Endothelial cell of umbilical vein (primary cell): ENCODE data around the gene EPB41L2. TPM values are rescaled to one million over a fixed set of nuclear protein-coding genes. Genes with fewer than 3 reads are reported as not detected.

Experiments
- BruUV-seq: library from RNA; stranded (reverse); fragments of 400-500 nt; replicated peaks from 2 replicates; lab custom pipeline; 2021; lab: Mats Ljungman, UMichigan
- CTCF ChIA-PET: fragments of 300-600, 350-600 bp; sonication (Branson Sonifier 250); formaldehyde crosslinking; loops from one replicate; lab custom pipeline; 2021; ENCODE audit warnings: antibody characterized with exemption, inconsistent platforms; lab: Charles Lee
- POLR2A ChIA-PET: fragments of 300-600, 350-600 bp; sonication (Branson Sonifier 250); formaldehyde crosslinking; loops from one replicate; lab custom pipeline; 2021; ENCODE audit warnings: antibody characterized with exemption, inconsistent platforms; lab: Charles Lee
- DNase-seq: peaks from one replicate; pipeline ENCODE4 v3.0.0-alpha.2; 2011; ENCODE audit warnings: low read depth, low spot score
- FAIRE-seq: peaks from 2 replicates; lab custom pipeline; 2011; peaks lifted over from hg19 to GRCh38; lab: Jason Lieb, UNC
- H2AFZ ChIP-seq: 2 replicates; pipeline ENCODE4 v1.6.0; 2012; ENCODE audit warnings: low read depth, low read length, control low read depth, inconsistent platforms
- H3K27ac ChIP-seq: 2 replicates; pipeline ENCODE4 v1.5.1; 2011; ENCODE audit warnings: low read depth, mild to moderate bottlenecking, control low read depth, low read length, moderate library complexity; ENCODE audit not compliant: insufficient read depth
- H3K27me3 ChIP-seq, 2 experiments: 2 replicates each; pipeline versions ENCODE4 v1.6.0 to v1.6.1; 2011; ENCODE audit warnings: low read length in 2 of 2, mixed read lengths in 1 of 2; ENCODE audit not compliant: control insufficient read depth in 2 of 2, insufficient read depth in 2 of 2
- H3K36me3 ChIP-seq, 2 experiments: 2 replicates in 1 of 2; 3 replicates in 1 of 2; pipeline ENCODE4 v1.5.1; 2011; ENCODE audit warnings: low read length in 2 of 2, mild to moderate bottlenecking in 1 of 2, moderate library complexity in 1 of 2; ENCODE audit not compliant: control insufficient read depth in 2 of 2, insufficient read depth in 2 of 2; ENCODE audit errors: extremely low read depth in 1 of 2
- H3K4me1 ChIP-seq: 3 replicates; pipeline ENCODE4 v1.5.1; 2011; ENCODE audit warnings: mild to moderate bottlenecking, low read length; ENCODE audit not compliant: control insufficient read depth, insufficient read depth; ENCODE audit errors: extremely low read depth
- H3K4me2 ChIP-seq: 2 replicates; pipeline ENCODE4 v1.6.1; 2011; ENCODE audit warnings: low read length, control low read depth, mixed read lengths; ENCODE audit not compliant: insufficient read depth
- H3K4me3 ChIP-seq, 3 experiments: fragments of 200-600 bp in 1 of 3; sonication (generic), shearing (Covaris generic) in 1 of 3; replicated peaks in 1 of 3; 2 replicates each; pipeline ENCODE4 v1.5.1; 2011 to 2016; ENCODE audit warnings: control low read depth in 3 of 3, low read length in 3 of 3, mild to moderate bottlenecking in 2 of 3, inconsistent platforms in 1 of 3, low read depth in 1 of 3, moderate library complexity in 1 of 3; ENCODE audit not compliant: insufficient read depth in 1 of 3
- H3K79me2 ChIP-seq: 2 replicates; pipeline ENCODE4 v1.6.0; 2012; ENCODE audit warnings: low read length, inconsistent platforms; ENCODE audit not compliant: control insufficient read depth, insufficient read depth
- H3K9ac ChIP-seq: replicated peaks from 2 replicates; pipeline ENCODE3; 2011; ENCODE audit warnings: low read length, control low read depth; ENCODE audit not compliant: insufficient read depth; ENCODE audit errors: extremely low read depth
- H3K9me1 ChIP-seq: replicated peaks from 3 replicates; pipeline ENCODE4 v1.6.0; 2011; ENCODE audit warnings: mild to moderate bottlenecking, low read length; ENCODE audit not compliant: control insufficient read depth, insufficient read depth; ENCODE audit errors: extremely low read depth
- H3K9me3 ChIP-seq: replicated peaks from 2 replicates; pipeline ENCODE4 v1.5.1; 2012; ENCODE audit warnings: low read length, inconsistent platforms; ENCODE audit not compliant: control insufficient read depth, insufficient read depth
- H4K20me1 ChIP-seq: replicated peaks from 2 replicates; pipeline ENCODE3; 2011; ENCODE audit warnings: mild to moderate bottlenecking, low read length; ENCODE audit not compliant: control insufficient read depth, insufficient read depth; ENCODE audit errors: extremely low read depth
- EZH2 ChIP-seq: IDR thresholded peaks from 2 replicates; pipeline ENCODE4 v1.6.1; 2012; ENCODE audit warnings: borderline replicate concordance, low read depth, mild to moderate bottlenecking, moderate library complexity, low read length, inconsistent platforms; ENCODE audit not compliant: severe bottlenecking
- FOS ChIP-seq: IDR thresholded peaks from 2 replicates; pipeline ENCODE4 v1.6.1; 2011; ENCODE audit warnings: mild to moderate bottlenecking, low read length, moderate library complexity, borderline replicate concordance; ENCODE audit not compliant: insufficient read depth
- GATA2 ChIP-seq: IDR thresholded peaks from 2 replicates; pipeline ENCODE4 v1.7.0; 2011; ENCODE audit warnings: low read depth, mild to moderate bottlenecking, moderate library complexity, mixed read lengths, low read length; ENCODE audit not compliant: insufficient read length, insufficient read depth
- JUN ChIP-seq: IDR thresholded peaks from 2 replicates; pipeline ENCODE4 v1.6.1; 2011; ENCODE audit warnings: borderline replicate concordance, low read depth; ENCODE audit not compliant: insufficient read length, insufficient read depth
- MYC ChIP-seq: IDR thresholded peaks from one replicate; pipeline ENCODE4 v1.6.1; 2011; ENCODE audit warnings: mild to moderate bottlenecking, low read depth, low read length
- POLR2A ChIP-seq: IDR thresholded peaks from 2 replicates; pipeline ENCODE4 v1.6.1; 2012; ENCODE audit warnings: low read depth, mild to moderate bottlenecking, control low read depth, low read length
- POLR2AphosphoS5 ChIP-seq: IDR thresholded peaks from 2 replicates; pipeline ENCODE4 v1.6.1; 2012; ENCODE audit warnings: low read depth, mild to moderate bottlenecking, control low read depth, low read length, moderate library complexity; ENCODE audit not compliant: insufficient read depth
- dilution Hi-C: fragments of 300-500 bp; cut with MboI; formaldehyde crosslinking; loops from one replicate; pipeline ENCODE4 v1.15.0; 2019; ENCODE audit warnings: low sequenced_read_pairs; ENCODE audit not compliant: extremely low pct_ligation_motif_present
- intact Hi-C: fragments of 100-400 bp; cut with micrococcal nuclease; formaldehyde crosslinking; loops from one replicate; pipeline ENCODE4 v1.10.0; 2022
- polyA plus RNA-seq, 4 experiments: library from polyadenylated mRNA; depleted of rRNA in 3 of 4; stranded (reverse) in 3 of 4; unstranded in 1 of 4; fragments of >200 nt; gene quantifications; 2 replicates each; pipeline versions ENCODE4 v1.2.1 to v1.2.3, GENCODE V29; 2011 to 2012; ENCODE audit warnings: missing spikeins in 1 of 4
- total RNA-seq: library from RNA; stranded (reverse); gene quantifications from 2 replicates; pipeline ENCODE4 v1.2.3, GENCODE V29; 2021
- TF ChIP-seq, protein P1 (sequence below), 2 donors: IDR thresholded peaks; 1 replicate in 1 of 2; 2 replicates in 1 of 2; pipeline ENCODE4 v1.5.1; 2011; ENCODE audit warnings: low read length in 2 of 2, mild to moderate bottlenecking in 2 of 2, moderate library complexity in 2 of 2, control low read depth in 1 of 2, inconsistent platforms in 1 of 2, low read depth in 1 of 2; ENCODE audit not compliant: insufficient read depth in 1 of 2; ENCODE audit errors: extremely low read depth in 1 of 2
- TF ChIP-seq, protein P2 (sequence below): IDR thresholded peaks from 2 replicates; pipeline ENCODE4 v1.6.1; 2011; ENCODE audit not compliant: insufficient read depth, insufficient read length

EPB41L2 gene
- total and polyA plus RNA-seq, 2 donors (not counting 3 experiments of a cell fraction or from before 2014, with no cell fraction given), result 26.5 to 87.7 TPM

DNA sequence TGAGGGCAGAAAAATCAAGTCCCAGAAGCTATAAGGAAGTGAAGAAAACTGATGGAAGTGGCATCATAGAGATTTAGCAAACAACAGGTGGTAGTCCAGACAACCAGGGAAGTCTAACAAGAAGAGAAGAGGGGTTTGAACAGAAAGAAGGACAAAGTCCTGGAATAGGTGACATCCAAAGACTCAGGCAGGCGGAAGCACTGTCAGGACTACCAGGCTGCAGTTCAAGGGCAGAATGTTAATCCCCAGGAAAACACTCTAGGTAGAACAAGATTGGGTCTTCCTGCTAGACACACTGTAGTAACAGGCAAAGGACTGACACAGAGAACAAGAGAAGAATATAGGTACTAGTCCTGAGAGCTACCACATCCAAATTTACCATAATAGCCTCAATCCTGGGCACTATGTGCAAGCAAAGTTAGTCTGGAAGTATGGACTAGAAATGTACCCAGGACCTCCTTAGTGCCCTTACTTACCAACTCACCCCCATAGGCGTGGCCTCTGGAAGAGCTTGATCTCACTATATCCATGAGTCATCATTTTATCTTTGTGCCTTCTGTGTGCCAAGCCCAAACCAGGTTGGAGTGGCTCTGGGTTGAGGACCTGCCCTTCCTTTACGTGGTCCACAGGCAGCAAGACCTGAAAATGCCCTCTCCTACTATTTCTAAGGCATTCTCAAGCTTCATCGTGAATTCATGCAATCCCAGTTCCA lies 2.2 kb upstream of the EPB41L2 start:
- Histone ChIP-seq H3K9me3 (no peaks in the 10 kb centered on the region), H4K20me1 (no peaks in the 10 kb centered on the region), H3K27me3 (no peaks in the 10 kb centered on the region), H3K4me1 (peaks cover 10% of the 10 kb centered on the region), H3K27ac (no peak overlapping the region), H2AFZ (no peak overlapping the region), H3K4me3 (no peak overlapping the region), H3K4me2 (no peak overlapping the region), H3K9ac (no peak overlapping the region), H3K79me2 (peaks cover 23% of the 10 kb centered on the region), H3K9me1 (no peaks in the 10 kb centered on the region), H3K36me3 (no peaks in the 10 kb centered on the region)
- FAIRE-seq (no peak), DNase-seq (no peak)
- dilution Hi-C loops, result no loop called here
- intact Hi-C loops, result no loop called here
- ChIA-PET CTCF (interaction anchor here (1.3 to 1.6 kb wide), 2 partner anchors 55 to 180 kb away, joined by 3 to 5 read pairs; no protein-coding TSS in a partner anchor), POLR2A (no interaction called here)
- BruUV-seq, result no TSS peak
- TF ChIP-seq MYC (no peak), EZH2 (no peak), JUN (no peak), POLR2A (no peak), POLR2AphosphoS5 (no peak), GATA2 (no peak), FOS (no peak)
- TF ChIP-seq, protein P1, sequence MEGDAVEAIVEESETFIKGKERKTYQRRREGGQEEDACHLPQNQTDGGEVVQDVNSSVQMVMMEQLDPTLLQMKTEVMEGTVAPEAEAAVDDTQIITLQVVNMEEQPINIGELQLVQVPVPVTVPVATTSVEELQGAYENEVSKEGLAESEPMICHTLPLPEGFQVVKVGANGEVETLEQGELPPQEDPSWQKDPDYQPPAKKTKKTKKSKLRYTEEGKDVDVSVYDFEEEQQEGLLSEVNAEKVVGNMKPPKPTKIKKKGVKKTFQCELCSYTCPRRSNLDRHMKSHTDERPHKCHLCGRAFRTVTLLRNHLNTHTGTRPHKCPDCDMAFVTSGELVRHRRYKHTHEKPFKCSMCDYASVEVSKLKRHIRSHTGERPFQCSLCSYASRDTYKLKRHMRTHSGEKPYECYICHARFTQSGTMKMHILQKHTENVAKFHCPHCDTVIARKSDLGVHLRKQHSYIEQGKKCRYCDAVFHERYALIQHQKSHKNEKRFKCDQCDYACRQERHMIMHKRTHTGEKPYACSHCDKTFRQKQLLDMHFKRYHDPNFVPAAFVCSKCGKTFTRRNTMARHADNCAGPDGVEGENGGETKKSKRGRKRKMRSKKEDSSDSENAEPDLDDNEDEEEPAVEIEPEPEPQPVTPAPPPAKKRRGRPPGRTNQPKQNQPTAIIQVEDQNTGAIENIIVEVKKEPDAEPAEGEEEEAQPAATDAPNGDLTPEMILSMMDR (IDR thresholded peaks at IDR 0.05; ENCODE audit: extremely low read depth in 1 of 2, insufficient read depth in 1 of 2, low read depth in 1 of 2, low read length in 2 of 2), result no peak
- TF ChIP-seq, protein P2, sequence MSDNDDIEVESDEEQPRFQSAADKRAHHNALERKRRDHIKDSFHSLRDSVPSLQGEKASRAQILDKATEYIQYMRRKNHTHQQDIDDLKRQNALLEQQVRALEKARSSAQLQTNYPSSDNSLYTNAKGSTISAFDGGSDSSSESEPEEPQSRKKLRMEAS, result no peak
